ENCODE results near the gene SLC25A29. TPM values are rescaled to one million over a fixed set of nuclear protein-coding genes. Genes with fewer than 3 reads are reported as not detected.

SLC25A29 gene
- total and polyA plus RNA-seq, 2 of the 13 experiments (the other 11 are each of a cell fraction or from before 2014, with no cell fraction given): 12.2 to 17.2 TPM

DNA sequence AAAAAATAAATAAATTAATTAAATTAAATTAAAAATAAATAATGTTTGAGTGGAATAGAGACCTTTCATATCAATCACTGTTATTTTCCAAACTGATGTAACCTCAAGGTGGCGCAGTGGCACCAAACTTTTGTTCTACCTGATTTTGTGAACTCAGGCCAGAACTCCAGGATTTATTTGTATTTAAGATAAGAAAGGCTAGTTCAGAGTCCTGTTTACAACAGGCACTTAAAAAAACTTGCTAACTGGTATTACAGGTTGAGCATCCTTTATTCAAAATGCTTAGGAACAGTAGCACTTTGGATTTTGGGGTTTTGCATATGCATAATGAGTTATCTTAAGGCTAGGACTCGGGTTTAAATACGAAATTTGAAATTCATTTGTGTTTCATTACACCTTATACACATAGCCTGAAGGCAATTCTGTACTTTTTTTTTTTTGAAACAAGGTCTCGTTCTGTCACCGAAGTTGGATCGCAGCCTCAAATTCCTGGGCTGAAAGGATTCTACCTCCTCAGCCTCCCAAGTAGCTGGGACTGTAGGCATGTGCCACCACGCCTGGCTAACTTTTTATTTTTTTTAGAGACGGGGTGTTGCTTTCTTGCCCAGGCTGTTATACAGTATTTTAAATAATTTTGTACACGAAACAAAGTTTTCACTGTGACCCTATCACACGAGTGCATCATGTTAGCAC, 34.9 kb downstream of the SLC25A29 start (continued):
- TF ChIP-seq RFX5 (IDR thresholded peaks at IDR 0.05; ENCODE audit: low read depth, low read length) (no peak), ZNF841 (CRISPR knock-in tag; IDR thresholded peaks at IDR 0.05; ENCODE audit: borderline replicate concordance) (no peak), FOXA3 (CRISPR knock-in tag; IDR thresholded peaks at IDR 0.05) (peak; percentile 69), FOXP1 (IDR thresholded peaks at IDR 0.05) (no peak), FOXP1 (CRISPR knock-in tag; IDR thresholded peaks at IDR 0.05) (peak; percentile 65; the same call in 1 of the 2 replicates), FOXO1 (CRISPR knock-in tag; IDR thresholded peaks at IDR 0.05) (0 out of 2 replicates have a peak, but pooled peaks have one; percentile 12), ZNF614 (CRISPR knock-in tag; IDR thresholded peaks at IDR 0.05; ENCODE audit: borderline replicate concordance) (no peak), HNF4A (CRISPR knock-in tag; IDR thresholded peaks at IDR 0.05) (peak; percentile 74), ZNF484 (CRISPR knock-in tag; IDR thresholded peaks at IDR 0.05; ENCODE audit: borderline replicate concordance, low read depth) (no peak), RAD21 (CRISPR knock-in tag; IDR thresholded peaks at IDR 0.05) (peak; percentile 48; the same call in 1 of the 2 replicates), SOX5 (CRISPR knock-in tag; IDR thresholded peaks at IDR 0.05; ENCODE audit: borderline replicate concordance) (peak; percentile 17; the same call in 1 of the 2 replicates)
- TF ChIP-seq, protein P1, sequence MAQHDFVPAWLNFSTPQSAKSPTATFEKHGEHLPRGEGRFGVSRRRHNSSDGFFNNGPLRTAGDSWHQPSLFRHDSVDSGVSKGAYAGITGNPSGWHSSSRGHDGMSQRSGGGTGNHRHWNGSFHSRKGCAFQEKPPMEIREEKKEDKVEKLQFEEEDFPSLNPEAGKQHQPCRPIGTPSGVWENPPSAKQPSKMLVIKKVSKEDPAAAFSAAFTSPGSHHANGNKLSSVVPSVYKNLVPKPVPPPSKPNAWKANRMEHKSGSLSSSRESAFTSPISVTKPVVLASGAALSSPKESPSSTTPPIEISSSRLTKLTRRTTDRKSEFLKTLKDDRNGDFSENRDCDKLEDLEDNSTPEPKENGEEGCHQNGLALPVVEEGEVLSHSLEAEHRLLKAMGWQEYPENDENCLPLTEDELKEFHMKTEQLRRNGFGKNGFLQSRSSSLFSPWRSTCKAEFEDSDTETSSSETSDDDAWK (CRISPR knock-in tag; IDR thresholded peaks at IDR 0.05): no peak
- TF ChIP-seq, protein P2, sequence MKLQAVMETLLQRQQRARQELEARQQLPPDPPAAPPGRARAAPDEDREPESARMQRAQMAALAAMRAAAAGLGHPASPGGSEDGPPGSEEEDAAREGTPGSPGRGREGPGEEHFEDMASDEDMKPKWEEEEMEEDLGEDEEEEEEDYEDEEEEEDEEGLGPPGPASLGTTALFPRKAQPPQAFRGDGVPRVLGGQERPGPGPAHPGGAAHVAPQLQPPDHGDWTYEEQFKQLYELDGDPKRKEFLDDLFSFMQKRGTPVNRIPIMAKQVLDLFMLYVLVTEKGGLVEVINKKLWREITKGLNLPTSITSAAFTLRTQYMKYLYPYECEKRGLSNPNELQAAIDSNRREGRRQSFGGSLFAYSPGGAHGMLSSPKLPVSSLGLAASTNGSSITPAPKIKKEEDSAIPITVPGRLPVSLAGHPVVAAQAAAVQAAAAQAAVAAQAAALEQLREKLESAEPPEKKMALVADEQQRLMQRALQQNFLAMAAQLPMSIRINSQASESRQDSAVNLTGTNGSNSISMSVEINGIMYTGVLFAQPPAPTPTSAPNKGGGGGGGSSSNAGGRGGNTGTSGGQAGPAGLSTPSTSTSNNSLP (IDR thresholded peaks at IDR 0.05; ENCODE audit: low read depth, low read length): peak; percentile 74
- TF ChIP-seq, protein P3, sequence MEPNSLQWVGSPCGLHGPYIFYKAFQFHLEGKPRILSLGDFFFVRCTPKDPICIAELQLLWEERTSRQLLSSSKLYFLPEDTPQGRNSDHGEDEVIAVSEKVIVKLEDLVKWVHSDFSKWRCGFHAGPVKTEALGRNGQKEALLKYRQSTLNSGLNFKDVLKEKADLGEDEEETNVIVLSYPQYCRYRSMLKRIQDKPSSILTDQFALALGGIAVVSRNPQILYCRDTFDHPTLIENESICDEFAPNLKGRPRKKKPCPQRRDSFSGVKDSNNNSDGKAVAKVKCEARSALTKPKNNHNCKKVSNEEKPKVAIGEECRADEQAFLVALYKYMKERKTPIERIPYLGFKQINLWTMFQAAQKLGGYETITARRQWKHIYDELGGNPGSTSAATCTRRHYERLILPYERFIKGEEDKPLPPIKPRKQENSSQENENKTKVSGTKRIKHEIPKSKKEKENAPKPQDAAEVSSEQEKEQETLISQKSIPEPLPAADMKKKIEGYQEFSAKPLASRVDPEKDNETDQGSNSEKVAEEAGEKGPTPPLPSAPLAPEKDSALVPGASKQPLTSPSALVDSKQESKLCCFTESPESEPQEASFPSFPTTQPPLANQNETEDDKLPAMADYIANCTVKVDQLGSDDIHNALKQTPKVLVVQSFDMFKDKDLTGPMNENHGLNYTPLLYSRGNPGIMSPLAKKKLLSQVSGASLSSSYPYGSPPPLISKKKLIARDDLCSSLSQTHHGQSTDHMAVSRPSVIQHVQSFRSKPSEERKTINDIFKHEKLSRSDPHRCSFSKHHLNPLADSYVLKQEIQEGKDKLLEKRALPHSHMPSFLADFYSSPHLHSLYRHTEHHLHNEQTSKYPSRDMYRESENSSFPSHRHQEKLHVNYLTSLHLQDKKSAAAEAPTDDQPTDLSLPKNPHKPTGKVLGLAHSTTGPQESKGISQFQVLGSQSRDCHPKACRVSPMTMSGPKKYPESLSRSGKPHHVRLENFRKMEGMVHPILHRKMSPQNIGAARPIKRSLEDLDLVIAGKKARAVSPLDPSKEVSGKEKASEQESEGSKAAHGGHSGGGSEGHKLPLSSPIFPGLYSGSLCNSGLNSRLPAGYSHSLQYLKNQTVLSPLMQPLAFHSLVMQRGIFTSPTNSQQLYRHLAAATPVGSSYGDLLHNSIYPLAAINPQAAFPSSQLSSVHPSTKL (CRISPR knock-in tag; IDR thresholded peaks at IDR 0.05): peak; percentile 35; the same call in 1 of the 2 replicates
- TF ChIP-seq, protein P4, sequence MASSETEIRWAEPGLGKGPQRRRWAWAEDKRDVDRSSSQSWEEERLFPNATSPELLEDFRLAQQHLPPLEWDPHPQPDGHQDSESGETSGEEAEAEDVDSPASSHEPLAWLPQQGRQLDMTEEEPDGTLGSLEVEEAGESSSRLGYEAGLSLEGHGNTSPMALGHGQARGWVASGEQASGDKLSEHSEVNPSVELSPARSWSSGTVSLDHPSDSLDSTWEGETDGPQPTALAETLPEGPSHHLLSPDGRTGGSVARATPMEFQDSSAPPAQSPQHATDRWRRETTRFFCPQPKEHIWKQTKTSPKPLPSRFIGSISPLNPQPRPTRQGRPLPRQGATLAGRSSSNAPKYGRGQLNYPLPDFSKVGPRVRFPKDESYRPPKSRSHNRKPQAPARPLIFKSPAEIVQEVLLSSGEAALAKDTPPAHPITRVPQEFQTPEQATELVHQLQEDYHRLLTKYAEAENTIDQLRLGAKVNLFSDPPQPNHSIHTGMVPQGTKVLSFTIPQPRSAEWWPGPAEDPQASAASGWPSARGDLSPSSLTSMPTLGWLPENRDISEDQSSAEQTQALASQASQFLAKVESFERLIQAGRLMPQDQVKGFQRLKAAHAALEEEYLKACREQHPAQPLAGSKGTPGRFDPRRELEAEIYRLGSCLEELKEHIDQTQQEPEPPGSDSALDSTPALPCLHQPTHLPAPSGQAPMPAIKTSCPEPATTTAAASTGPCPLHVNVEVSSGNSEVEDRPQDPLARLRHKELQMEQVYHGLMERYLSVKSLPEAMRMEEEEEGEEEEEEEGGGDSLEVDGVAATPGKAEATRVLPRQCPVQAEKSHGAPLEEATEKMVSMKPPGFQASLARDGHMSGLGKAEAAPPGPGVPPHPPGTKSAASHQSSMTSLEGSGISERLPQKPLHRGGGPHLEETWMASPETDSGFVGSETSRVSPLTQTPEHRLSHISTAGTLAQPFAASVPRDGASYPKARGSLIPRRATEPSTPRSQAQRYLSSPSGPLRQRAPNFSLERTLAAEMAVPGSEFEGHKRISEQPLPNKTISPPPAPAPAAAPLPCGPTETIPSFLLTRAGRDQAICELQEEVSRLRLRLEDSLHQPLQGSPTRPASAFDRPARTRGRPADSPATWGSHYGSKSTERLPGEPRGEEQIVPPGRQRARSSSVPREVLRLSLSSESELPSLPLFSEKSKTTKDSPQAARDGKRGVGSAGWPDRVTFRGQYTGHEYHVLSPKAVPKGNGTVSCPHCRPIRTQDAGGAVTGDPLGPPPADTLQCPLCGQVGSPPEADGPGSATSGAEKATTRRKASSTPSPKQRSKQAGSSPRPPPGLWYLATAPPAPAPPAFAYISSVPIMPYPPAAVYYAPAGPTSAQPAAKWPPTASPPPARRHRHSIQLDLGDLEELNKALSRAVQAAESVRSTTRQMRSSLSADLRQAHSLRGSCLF (CRISPR knock-in tag; IDR thresholded peaks at IDR 0.05; ENCODE audit: borderline replicate concordance): no peak
- TF ChIP-seq, protein P5, sequence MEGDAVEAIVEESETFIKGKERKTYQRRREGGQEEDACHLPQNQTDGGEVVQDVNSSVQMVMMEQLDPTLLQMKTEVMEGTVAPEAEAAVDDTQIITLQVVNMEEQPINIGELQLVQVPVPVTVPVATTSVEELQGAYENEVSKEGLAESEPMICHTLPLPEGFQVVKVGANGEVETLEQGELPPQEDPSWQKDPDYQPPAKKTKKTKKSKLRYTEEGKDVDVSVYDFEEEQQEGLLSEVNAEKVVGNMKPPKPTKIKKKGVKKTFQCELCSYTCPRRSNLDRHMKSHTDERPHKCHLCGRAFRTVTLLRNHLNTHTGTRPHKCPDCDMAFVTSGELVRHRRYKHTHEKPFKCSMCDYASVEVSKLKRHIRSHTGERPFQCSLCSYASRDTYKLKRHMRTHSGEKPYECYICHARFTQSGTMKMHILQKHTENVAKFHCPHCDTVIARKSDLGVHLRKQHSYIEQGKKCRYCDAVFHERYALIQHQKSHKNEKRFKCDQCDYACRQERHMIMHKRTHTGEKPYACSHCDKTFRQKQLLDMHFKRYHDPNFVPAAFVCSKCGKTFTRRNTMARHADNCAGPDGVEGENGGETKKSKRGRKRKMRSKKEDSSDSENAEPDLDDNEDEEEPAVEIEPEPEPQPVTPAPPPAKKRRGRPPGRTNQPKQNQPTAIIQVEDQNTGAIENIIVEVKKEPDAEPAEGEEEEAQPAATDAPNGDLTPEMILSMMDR (CRISPR knock-in tag; IDR thresholded peaks at IDR 0.05): peak; percentile 63
